Stimulated activated memory B cell treated with anti-CD40 and anti-IgM and Interleukin-4, amounts not matched to agents 10 μg/mL and 1 μg/mL and 100 μg/mL, for 72 hours (primary cell): ENCODE measurements around the gene CUX1.
"Not testable (repeated sequence)": the region's sequence is repeated elsewhere in the genome, so short reads cannot be mapped to it uniquely, and the experiment has no call there.

Experiments
- ATAC-seq: fragments of 150-1000 bp; cut with Tn5 transposase; 2 replicates; pipeline ENCODE4 v1.10.0; 2021
- H3K27ac Mint-ChIP-seq: one replicate; pipeline ENCODE4 v1.8.0; 2022; ENCODE audit warnings: mild to moderate bottlenecking, mixed read lengths
- H3K27me3 Mint-ChIP-seq: one replicate; pipeline ENCODE4 v1.8.0; 2022; ENCODE audit warnings: mixed read lengths
- H3K36me3 Mint-ChIP-seq: one replicate; pipeline ENCODE4 v1.8.0; 2022; ENCODE audit warnings: mixed read lengths
- H3K4me1 Mint-ChIP-seq: one replicate; pipeline ENCODE4 v1.8.0; 2022; ENCODE audit warnings: mixed read lengths
- H3K4me3 Mint-ChIP-seq: one replicate; pipeline ENCODE4 v1.8.0; 2022; ENCODE audit warnings: mild to moderate bottlenecking, moderate library complexity, mixed read lengths
- H3K9me3 Mint-ChIP-seq: one replicate; pipeline ENCODE4 v1.8.0; 2022; ENCODE audit warnings: mixed read lengths

The CUX1 gene

GRCh38 chr7:101848208-101848951, 31.0 kb downstream of the CUX1 start:
- Mint-ChIP-seq H3K27ac (no peak overlapping the region), H3K4me1 (peaks cover 13% of the 10 kb centered on the region), H3K36me3 (peaks cover 25% of the 10 kb centered on the region), H3K9me3 (no peaks in the 10 kb centered on the region), H3K4me3 (no peak overlapping the region), H3K27me3 (no peaks in the 10 kb centered on the region)
- ATAC-seq: no peak

- H3K9me3 Mint-ChIP-seq, ATAC-seq, H3K4me3 Mint-ChIP-seq, H3K27ac Mint-ChIP-seq, H3K27me3 Mint-ChIP-seq: not testable (repeated sequence)
- Mint-ChIP-seq H3K4me1 (peaks cover 17% of the 10 kb centered on the region), H3K36me3 (peaks cover 25% of the 10 kb centered on the region)
These were observed 31.9 kb downstream of the CUX1 start for GRCh38 chr7:101849314-101849713.

GRCh38 chr7:101852364-101852763, 34.9 kb downstream of the CUX1 start:
- H3K4me3 Mint-ChIP-seq, H3K27ac Mint-ChIP-seq, H3K27me3 Mint-ChIP-seq, H3K9me3 Mint-ChIP-seq, ATAC-seq: not testable (repeated sequence)
- Mint-ChIP-seq H3K36me3 (peaks cover 25% of the 10 kb centered on the region), H3K4me1 (peaks cover 37% of the 10 kb centered on the region)

- no peak overlapping the region for H3K27ac Mint-ChIP-seq
- H3K4me1 Mint-ChIP-seq: peaks cover 49% of the 10 kb centered on the region
These were observed 36.3 kb downstream of the CUX1 start for GRCh38 chr7:101853684-101854083.

GRCh38 chr7:101854084-101854865, 36.8 kb downstream of the CUX1 start:
- no peak overlapping the region for H3K27ac Mint-ChIP-seq
- no peaks in the 10 kb centered on the region for H3K9me3 Mint-ChIP-seq
- H3K4me3 Mint-ChIP-seq: no peak overlapping the region
- ATAC-seq: no peak
- peaks cover 49% of the 10 kb centered on the region for H3K4me1 Mint-ChIP-seq
- no peaks in the 10 kb centered on the region for H3K27me3 Mint-ChIP-seq
- H3K36me3 Mint-ChIP-seq: peaks cover 14% of the 10 kb centered on the region

More at GRCh38 chr7:101853684-101854083, 36.3 kb downstream of the CUX1 start:
- Mint-ChIP-seq H3K27me3 (no peaks in the 10 kb centered on the region), H3K4me3 (no peak overlapping the region), H3K36me3 (peaks cover 18% of the 10 kb centered on the region), H3K9me3 (no peaks in the 10 kb centered on the region)
- no peak for ATAC-seq

GRCh38 chr7:101856473-101857357, 39.3 kb downstream of the CUX1 start:
- H3K4me1 Mint-ChIP-seq: peaks cover 70% of the 10 kb centered on the region
- H3K4me3 Mint-ChIP-seq: peak overlapping the region; percentile 83

GRCh38 chr7:101857358-101857811, 40.0 kb downstream of the CUX1 start:
- Mint-ChIP-seq H3K9me3 (no peaks in the 10 kb centered on the region), H3K4me3 (peak overlapping the region; percentile 83), H3K36me3 (peaks cover 8% of the 10 kb centered on the region), H3K27ac (peak overlapping the region; percentile 88), H3K27me3 (no peaks in the 10 kb centered on the region), H3K4me1 (peaks cover 70% of the 10 kb centered on the region)
- peak; percentile 61 for ATAC-seq

More at GRCh38 chr7:101856473-101857357, 39.3 kb downstream of the CUX1 start:
- ATAC-seq: peak; percentile 96
- H3K27me3 Mint-ChIP-seq: no peaks in the 10 kb centered on the region
- no peaks in the 10 kb centered on the region for H3K9me3 Mint-ChIP-seq
- H3K27ac Mint-ChIP-seq: peak overlapping the region; percentile 88
- peaks cover 14% of the 10 kb centered on the region for H3K36me3 Mint-ChIP-seq

GRCh38 chr7:101858437-101859385, 41.3 kb downstream of the CUX1 start:
- peak overlapping the region; percentile 88 for H3K27ac Mint-ChIP-seq
- no peaks in the 10 kb centered on the region for H3K9me3 Mint-ChIP-seq
- H3K27me3 Mint-ChIP-seq: no peaks in the 10 kb centered on the region
- H3K4me3 Mint-ChIP-seq: no peak overlapping the region
- H3K36me3 Mint-ChIP-seq: peaks cover 8% of the 10 kb centered on the region
- no peak for ATAC-seq
- peaks cover 64% of the 10 kb centered on the region for H3K4me1 Mint-ChIP-seq

- Mint-ChIP-seq H3K4me1 (peaks cover 65% of the 10 kb centered on the region), H3K36me3 (peaks cover 8% of the 10 kb centered on the region), H3K4me3 (no peak overlapping the region), H3K27me3 (no peaks in the 10 kb centered on the region), H3K27ac (peak overlapping the region; percentile 79), H3K9me3 (no peaks in the 10 kb centered on the region)
- ATAC-seq: no peak
These were observed 42.1 kb downstream of the CUX1 start for GRCh38 chr7:101859411-101860106.

GRCh38 chr7:101860316-101861217, 43.1 kb downstream of the CUX1 start:
- Mint-ChIP-seq H3K4me1 (peaks cover 62% of the 10 kb centered on the region), H3K27ac (peak overlapping the region; percentile 79), H3K27me3 (no peaks in the 10 kb centered on the region), H3K4me3 (no peak overlapping the region), H3K9me3 (no peaks in the 10 kb centered on the region), H3K36me3 (peaks cover 8% of the 10 kb centered on the region)
- ATAC-seq: no peak

GRCh38 chr7:101861218-101861775, 43.9 kb downstream of the CUX1 start:
- ATAC-seq: no peak
- Mint-ChIP-seq H3K4me1 (peaks cover 59% of the 10 kb centered on the region), H3K4me3 (no peak overlapping the region), H3K27ac (peak overlapping the region; percentile 79), H3K9me3 (no peaks in the 10 kb centered on the region), H3K36me3 (peaks cover 8% of the 10 kb centered on the region), H3K27me3 (no peaks in the 10 kb centered on the region)

- Mint-ChIP-seq H3K9me3 (no peaks in the 10 kb centered on the region), H3K27me3 (no peaks in the 10 kb centered on the region), H3K4me1 (peaks cover 53% of the 10 kb centered on the region), H3K27ac (no peak overlapping the region), H3K36me3 (peaks cover 8% of the 10 kb centered on the region), H3K4me3 (no peak overlapping the region)
- ATAC-seq: no peak
These were observed 45.1 kb downstream of the CUX1 start for GRCh38 chr7:101862280-101863220.
